Astrocyte of the spinal cord (primary cell): ENCODE results near the gene UBE2G1.

ENCODE experiments used
- DNase-seq: peaks from one replicate; pipeline ENCODE4 v3.0.0; 2011; ENCODE audit warnings: low read depth, low spot score
- H3K4me3 ChIP-seq: 2 replicates; pipeline ENCODE4 v1.5.1; 2011; ENCODE audit warnings: low read depth, mild to moderate bottlenecking, low read length, moderate library complexity
- in situ Hi-C: cut with HindIII; loops from 2 replicates; pipeline ENCODE4 v1.10.0; 2017; ENCODE audit warnings: low sequenced_read_pairs
- TF ChIP-seq, protein P1 (sequence below): IDR thresholded peaks from 2 replicates; pipeline ENCODE4 v1.5.1; 2012; ENCODE audit warnings: low read depth, mild to moderate bottlenecking, low read length, inconsistent platforms

Gene UBE2G1

DNA sequence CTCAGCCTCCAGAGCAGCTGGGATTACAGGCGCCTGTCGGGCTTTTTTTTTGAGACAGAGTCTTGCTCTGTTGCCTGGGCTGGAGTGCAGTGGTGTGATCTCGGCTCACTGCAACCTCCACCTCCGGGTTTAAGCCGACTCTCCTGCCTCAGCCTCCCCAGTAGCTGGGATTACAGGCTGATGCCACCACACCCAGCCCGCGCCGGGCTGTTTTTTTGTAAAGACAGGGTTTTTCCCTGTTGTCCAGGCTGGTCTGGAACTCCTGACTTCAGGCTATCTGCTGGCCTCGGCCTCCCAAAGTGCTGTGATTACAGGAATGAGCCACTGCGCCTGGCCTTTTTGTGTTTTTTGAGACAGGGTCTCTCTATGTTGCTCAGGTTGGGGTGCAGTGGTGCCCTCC is 39.9 kb upstream of the UBE2G1 start:
- in situ Hi-C loops = no loop called here
- no peak overlapping the region for H3K4me3 ChIP-seq
- no peak for DNase-seq

DNA sequence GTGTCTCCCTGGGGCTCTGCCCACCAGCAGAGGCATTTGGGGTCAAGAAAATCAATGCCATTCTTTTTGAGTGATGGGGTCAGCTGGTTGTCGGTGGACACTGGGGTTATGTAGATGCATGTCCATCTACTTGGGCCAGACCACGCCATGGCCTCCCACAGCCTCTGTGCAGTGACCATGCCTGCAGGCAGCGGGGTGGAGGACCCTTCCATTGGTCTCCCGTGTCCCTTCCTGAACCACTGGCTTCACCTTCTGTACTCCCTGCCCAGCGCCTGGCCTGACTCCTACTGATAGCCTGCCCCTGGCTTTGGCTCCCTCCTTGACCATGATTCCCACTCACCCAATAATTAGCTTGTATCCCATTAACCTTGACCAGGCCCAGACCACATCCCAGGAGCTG is 39.2 kb upstream of the UBE2G1 start:
- DNase-seq = no peak
- no peak overlapping the region for H3K4me3 ChIP-seq
- in situ Hi-C loops = no loop called here
- TF ChIP-seq, protein P1, sequence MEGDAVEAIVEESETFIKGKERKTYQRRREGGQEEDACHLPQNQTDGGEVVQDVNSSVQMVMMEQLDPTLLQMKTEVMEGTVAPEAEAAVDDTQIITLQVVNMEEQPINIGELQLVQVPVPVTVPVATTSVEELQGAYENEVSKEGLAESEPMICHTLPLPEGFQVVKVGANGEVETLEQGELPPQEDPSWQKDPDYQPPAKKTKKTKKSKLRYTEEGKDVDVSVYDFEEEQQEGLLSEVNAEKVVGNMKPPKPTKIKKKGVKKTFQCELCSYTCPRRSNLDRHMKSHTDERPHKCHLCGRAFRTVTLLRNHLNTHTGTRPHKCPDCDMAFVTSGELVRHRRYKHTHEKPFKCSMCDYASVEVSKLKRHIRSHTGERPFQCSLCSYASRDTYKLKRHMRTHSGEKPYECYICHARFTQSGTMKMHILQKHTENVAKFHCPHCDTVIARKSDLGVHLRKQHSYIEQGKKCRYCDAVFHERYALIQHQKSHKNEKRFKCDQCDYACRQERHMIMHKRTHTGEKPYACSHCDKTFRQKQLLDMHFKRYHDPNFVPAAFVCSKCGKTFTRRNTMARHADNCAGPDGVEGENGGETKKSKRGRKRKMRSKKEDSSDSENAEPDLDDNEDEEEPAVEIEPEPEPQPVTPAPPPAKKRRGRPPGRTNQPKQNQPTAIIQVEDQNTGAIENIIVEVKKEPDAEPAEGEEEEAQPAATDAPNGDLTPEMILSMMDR = no peak

More for the DNA sequence above, 39.9 kb upstream of the UBE2G1 start:
- TF ChIP-seq, protein P1 = no peak

DNA sequence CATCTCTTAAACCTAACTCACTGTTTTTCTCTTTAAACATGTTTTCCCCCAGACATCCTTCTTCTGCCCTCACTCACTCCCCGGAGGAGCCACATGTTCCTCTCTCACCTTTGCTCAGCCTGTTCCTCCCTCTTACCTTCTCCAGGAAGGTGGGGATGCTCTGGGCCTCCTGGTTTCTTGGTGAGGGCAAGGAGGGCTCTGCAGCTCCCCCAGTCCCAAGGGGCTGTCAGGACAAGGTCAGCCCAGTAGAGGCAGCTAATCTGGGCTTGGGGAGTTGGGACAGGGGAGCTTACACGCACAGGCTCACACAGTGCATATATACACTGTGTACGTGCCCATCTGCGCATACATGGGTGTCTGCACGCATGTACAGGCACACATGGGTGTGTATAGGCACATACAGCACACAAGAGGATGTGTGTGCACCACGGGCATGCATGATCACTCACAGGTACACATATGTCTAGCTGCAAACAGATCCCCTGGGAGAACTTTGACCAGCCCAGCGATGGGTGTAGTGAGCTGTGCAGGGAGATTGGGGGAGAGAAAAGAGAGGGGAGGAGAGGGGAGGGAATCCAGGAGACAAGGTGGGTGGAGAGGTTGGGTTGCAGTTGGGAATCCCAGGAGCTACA is 38.7 kb upstream of the UBE2G1 start:
- no peak overlapping the region for H3K4me3 ChIP-seq
- in situ Hi-C loops = no loop called here

DNA sequence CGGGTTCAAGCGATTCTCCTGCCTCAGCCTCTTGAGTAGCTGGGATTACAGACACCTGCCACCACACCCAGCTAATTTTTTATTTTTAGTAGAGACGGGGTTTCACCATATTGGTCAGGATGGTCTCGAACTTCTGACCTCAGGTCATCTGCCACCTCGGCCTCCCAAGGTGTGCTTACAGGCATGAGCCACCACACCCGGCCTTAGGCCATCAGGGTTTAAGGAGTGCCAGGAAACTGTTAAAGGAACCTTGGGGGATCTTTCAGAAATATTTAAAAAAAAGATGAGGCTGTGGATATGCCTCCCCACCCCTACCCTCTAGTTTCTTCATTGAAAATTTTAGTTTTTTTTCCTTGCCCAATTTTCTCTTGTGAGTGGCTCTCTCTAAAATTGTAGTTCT is 31.4 kb upstream of the UBE2G1 start:
- no peak overlapping the region for H3K4me3 ChIP-seq
- TF ChIP-seq, protein P1 = no peak
- DNase-seq = no peak
- in situ Hi-C loops = no loop called here

More for the DNA sequence above, 38.7 kb upstream of the UBE2G1 start:
- TF ChIP-seq, protein P1 = no peak
- DNase-seq = no peak

DNA sequence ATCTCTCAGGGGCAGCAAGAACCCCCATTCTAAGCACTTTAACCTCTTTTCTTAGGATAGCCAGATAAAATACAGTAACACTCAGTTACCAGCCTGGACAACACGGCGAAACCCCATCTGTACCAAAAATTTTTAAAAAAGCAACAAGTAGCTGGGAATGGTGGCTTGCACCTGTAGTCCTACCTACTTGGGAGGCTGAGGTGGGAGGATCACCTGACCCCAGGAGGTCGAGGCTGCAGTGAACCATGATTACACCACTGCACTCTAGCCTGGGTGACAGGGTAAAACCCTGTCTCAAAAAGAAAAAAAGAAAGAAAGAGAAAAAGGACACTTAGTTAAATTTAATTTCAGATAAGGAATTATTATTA is 28.6 kb upstream of the UBE2G1 start:
- DNase-seq = no peak

DNA sequence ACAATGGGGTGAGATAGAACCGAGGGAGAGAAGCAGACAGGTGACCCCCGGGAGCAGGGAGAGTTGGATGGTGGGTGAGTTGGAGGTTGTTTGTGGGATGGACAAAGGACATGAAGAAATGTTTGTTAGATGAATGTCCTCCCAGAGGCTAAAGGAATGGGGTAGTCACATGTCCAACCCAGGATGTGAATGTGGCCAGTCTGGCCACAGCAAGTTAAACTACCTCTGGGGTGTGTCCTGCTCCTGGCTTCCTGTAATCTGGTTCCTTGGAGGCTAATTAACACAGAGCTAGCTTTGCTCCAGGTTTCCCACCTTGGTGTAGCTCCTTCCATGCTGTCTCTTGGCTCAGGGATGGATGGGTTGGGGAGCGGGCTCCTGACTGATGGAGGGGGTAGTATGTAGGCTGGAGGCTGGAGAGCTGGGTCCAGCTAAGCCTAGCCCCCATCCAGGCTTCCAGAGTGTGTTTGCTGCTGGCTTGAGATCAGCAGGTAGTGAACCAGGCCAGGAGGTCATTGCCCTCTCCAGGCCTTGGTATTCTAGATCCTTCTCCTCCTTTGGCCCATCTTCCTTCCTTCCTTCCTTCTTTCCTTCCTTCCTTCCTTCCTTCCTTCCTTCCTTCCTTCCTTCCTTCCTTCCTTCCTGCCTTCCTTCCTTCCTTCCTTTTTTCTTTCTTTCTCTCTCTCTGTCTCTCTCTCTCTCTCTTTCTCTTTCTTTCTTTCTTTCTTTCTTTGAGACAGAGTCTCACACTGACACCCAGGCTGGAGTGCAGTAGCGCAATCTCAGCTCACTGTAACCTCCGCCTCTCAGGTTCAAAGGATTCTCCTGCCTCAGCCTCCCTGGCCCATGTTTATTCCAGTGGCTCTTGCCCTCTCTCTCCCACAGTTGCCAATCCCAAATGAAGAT is 28.0 kb upstream of the UBE2G1 start:
- H3K4me3 ChIP-seq = no peak overlapping the region
- TF ChIP-seq, protein P1 = no peak
- in situ Hi-C loops = no loop called here
- no peak for DNase-seq

More for the DNA sequence above, 28.6 kb upstream of the UBE2G1 start:
- in situ Hi-C loops = no loop called here
- TF ChIP-seq, protein P1 = no peak
- no peak overlapping the region for H3K4me3 ChIP-seq
